Transverse colon (tissue), 4 donors: Measurements from ENCODE around the gene IDH3B. TPM values are rescaled to one million over a fixed set of nuclear protein-coding genes. Genes with fewer than 3 reads are reported as not detected.
A peak's percentile ranks its signal among the peaks of the same experiment; 100 is the strongest.

Source experiments
- DNase-seq: peaks from one replicate; pipeline ENCODE4 v3.0.0-alpha.2; 2019
- H3K27ac ChIP-seq, 4 donors: fragments of 200-600 bp; sonication (generic); 2 replicates each; pipeline ENCODE4 v1.5.1; 2016 to 2018; ENCODE audit warnings: inconsistent platforms in 4 of 4
- H3K27me3 ChIP-seq: fragments of 200-600 bp; sonication (generic); 2 replicates; pipeline ENCODE4 v1.5.1; 2017; ENCODE audit warnings: inconsistent platforms
- H3K36me3 ChIP-seq, 4 donors: fragments of 200-600 bp; sonication (generic); 2 replicates each; pipeline ENCODE4 v1.5.1; 2017 to 2019; ENCODE audit warnings: inconsistent platforms in 4 of 4
- H3K4me1 ChIP-seq, 4 donors: fragments of 200-600 bp; sonication (generic); 2 replicates each; pipeline ENCODE4 v1.5.1; 2017 to 2020; ENCODE audit warnings: inconsistent platforms in 4 of 4
- H3K4me3 ChIP-seq, 4 donors: fragments of 200-600 bp; sonication (generic); 1 replicate in 1 of 4; 2 replicates in 3 of 4; pipeline versions ENCODE4 v1.5.1 to v1.6.1; 2017 to 2019; ENCODE audit warnings: inconsistent platforms in 4 of 4
- H3K9me3 ChIP-seq, 2 donors: fragments of 200-600 bp; sonication (generic); 2 replicates each; pipeline ENCODE4 v1.5.1; 2017 to 2019; ENCODE audit warnings: inconsistent platforms in 2 of 2
- EP300 ChIP-seq: sonication (generic); formaldehyde crosslinking; IDR thresholded peaks from one replicate; pipeline ENCODE4 v1.6.1; 2017; ENCODE audit warnings: antibody characterized with exemption, low read depth
- POLR2A ChIP-seq: fragments of 450-650 bp; IDR thresholded peaks from one replicate; pipeline ENCODE4 v1.6.1; 2016; ENCODE audit warnings: antibody characterized with exemption, mild to moderate bottlenecking, moderate library complexity
- POLR2AphosphoS5 ChIP-seq, 3 donors: sonication (generic); formaldehyde crosslinking; IDR thresholded peaks; one replicate each; pipeline ENCODE4 v1.6.1; 2016; ENCODE audit warnings: antibody characterized with exemption in 3 of 3
- WGBS, 2 donors: methylation state at CpG; one replicate each; pipeline ENCODE4 v1.1.5; 2018; ENCODE audit warnings: low coverage in 1 of 2; 5-methylcytosine and 5-hydroxymethylcytosine counted together
- in situ Hi-C, 4 donors: fragments of 200-750 bp; cut with MboI; loops; one replicate each; pipeline versions ENCODE4 v1.15.0 to v1.15.1; 2017; ENCODE audit warnings: low sequenced_read_pairs in 3 of 4, low pct_ligation_motif_present in 1 of 4, low pct_unique_long_range_greater_than_20kb in 1 of 4
- intact Hi-C: fragments of 100-400 bp; cut with DNase I; formaldehyde crosslinking; loops from one replicate; pipeline ENCODE4 v1.15.1; 2023; ENCODE audit warnings: low total_unique reads
- total RNA-seq, 4 donors: library from RNA; depleted of rRNA; stranded (reverse); fragments of >200 nt; gene quantifications; one replicate each; pipeline ENCODE4 v1.1.0, GENCODE V29; 2016
- TF ChIP-seq, protein P1 (sequence below), 5 experiments: fragments of 200-600 bp in 3 of 5; fragments of 450-650 bp in 2 of 5; sonication (generic) in 3 of 5; IDR thresholded peaks; 1 replicate in 2 of 5; 2 replicates in 3 of 5; pipeline ENCODE4 v1.5.1; 2016 to 2017; ENCODE audit warnings: antibody characterized with exemption in 5 of 5, inconsistent platforms in 3 of 5, mild to moderate bottlenecking in 2 of 5, moderate library complexity in 1 of 5

The IDH3B gene
- total RNA-seq, 4 donors from 2014 or later: 71.8 to 152 (median 106) TPM

DNA sequence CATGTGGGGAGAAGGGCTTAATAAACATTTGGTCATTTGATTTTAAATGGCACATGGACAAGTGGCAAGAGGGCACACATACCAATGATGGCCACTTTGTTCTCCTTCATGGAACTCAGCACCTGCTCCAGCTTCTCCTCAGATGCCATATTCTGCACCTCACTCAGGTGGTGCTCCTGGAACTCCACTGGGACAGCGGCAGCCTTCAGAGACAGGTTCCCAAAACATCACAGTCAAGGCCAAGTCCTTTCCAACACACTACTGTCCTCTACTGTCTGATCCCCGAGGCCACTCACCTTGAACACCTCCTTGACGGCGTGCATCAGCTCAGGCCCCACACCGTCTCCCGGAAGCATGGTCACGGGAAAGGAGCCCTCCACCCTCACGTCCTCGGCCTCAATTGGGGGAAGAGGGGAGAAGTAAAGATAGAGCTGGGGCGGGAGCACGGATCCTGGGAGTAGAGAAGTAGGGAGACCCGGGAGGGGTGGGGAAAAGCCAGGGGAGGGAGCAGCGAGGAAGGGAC lies 591 bp downstream of the IDH3B start:
- H3K27ac ChIP-seq: peak overlapping the region; percentile 75 to 89 (median 87)
- in situ Hi-C loops: no loop called here
- WGBS, 2 donors: 4% methylated on average over 13 of the region's 13 CpGs; no CpG with 5 or more reads in 1 of the 2 donors
- H3K4me1 ChIP-seq: peaks cover 6 to 17% (median 11%) of the 10 kb centered on the region in 4 donors
- DNase-seq: no peak
- TF ChIP-seq, protein P1, sequence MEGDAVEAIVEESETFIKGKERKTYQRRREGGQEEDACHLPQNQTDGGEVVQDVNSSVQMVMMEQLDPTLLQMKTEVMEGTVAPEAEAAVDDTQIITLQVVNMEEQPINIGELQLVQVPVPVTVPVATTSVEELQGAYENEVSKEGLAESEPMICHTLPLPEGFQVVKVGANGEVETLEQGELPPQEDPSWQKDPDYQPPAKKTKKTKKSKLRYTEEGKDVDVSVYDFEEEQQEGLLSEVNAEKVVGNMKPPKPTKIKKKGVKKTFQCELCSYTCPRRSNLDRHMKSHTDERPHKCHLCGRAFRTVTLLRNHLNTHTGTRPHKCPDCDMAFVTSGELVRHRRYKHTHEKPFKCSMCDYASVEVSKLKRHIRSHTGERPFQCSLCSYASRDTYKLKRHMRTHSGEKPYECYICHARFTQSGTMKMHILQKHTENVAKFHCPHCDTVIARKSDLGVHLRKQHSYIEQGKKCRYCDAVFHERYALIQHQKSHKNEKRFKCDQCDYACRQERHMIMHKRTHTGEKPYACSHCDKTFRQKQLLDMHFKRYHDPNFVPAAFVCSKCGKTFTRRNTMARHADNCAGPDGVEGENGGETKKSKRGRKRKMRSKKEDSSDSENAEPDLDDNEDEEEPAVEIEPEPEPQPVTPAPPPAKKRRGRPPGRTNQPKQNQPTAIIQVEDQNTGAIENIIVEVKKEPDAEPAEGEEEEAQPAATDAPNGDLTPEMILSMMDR (IDR thresholded peaks at IDR 0.05): no peak
- TF ChIP-seq POLR2A (no peak), EP300 (no peak), POLR2AphosphoS5 (IDR thresholded peaks at IDR 0.05) (no peak)
- peaks cover 0 to 22% (median 10%) of the 10 kb centered on the region in 4 donors for H3K36me3 ChIP-seq
- no peaks in the 10 kb centered on the region for H3K9me3 ChIP-seq
- intact Hi-C loops: no loop called here
- peak overlapping the region; percentile 72 to 95 (median 86) for H3K4me3 ChIP-seq
- no peaks in the 10 kb centered on the region for H3K27me3 ChIP-seq

DNA sequence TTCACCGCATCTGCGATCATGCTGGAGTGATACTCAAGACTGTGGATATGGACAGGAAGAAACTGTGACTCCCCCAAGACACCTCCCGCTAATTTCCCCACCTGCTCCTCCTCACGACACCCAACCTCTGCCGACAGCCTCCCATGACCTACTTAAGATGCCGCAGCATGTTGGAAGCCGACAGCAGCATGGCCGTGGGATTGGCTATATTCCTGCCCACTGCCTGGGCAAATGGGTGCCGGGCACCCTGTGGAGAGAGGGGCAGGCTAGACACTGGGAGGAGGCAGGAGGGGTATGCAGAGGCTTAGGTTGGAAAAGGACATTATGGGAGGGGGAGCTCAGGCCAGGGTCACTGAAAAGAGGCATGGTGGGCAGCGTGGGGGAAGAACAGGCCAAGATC lies 4.5 kb downstream of the IDH3B start:
- no peak for DNase-seq
- intact Hi-C loops: no loop called here
- Histone ChIP-seq H3K4me3 (no peak overlapping the region), H3K27ac (no peak overlapping the region), H3K9me3 (no peaks in the 10 kb centered on the region), H3K36me3 (peaks cover 0 to 48% (median 23%) of the 10 kb centered on the region in 4 donors), H3K4me1 (peaks cover 4 to 14% (median 9%) of the 10 kb centered on the region in 4 donors), H3K27me3 (no peaks in the 10 kb centered on the region)
- TF ChIP-seq, protein P1 (IDR thresholded peaks at IDR 0.05): no peak
- TF ChIP-seq EP300 (no peak), POLR2A (no peak), POLR2AphosphoS5 (IDR thresholded peaks at IDR 0.05) (no peak)
- WGBS, 2 donors: 93 to 100% methylated on average over 2 to 10 of the region's 10 CpGs
- in situ Hi-C loops: loop anchor here in 2 of 4 donors (10.0 kb wide), 2 partner anchors 135 to 145 kb away; no protein-coding TSS in a partner anchor

DNA sequence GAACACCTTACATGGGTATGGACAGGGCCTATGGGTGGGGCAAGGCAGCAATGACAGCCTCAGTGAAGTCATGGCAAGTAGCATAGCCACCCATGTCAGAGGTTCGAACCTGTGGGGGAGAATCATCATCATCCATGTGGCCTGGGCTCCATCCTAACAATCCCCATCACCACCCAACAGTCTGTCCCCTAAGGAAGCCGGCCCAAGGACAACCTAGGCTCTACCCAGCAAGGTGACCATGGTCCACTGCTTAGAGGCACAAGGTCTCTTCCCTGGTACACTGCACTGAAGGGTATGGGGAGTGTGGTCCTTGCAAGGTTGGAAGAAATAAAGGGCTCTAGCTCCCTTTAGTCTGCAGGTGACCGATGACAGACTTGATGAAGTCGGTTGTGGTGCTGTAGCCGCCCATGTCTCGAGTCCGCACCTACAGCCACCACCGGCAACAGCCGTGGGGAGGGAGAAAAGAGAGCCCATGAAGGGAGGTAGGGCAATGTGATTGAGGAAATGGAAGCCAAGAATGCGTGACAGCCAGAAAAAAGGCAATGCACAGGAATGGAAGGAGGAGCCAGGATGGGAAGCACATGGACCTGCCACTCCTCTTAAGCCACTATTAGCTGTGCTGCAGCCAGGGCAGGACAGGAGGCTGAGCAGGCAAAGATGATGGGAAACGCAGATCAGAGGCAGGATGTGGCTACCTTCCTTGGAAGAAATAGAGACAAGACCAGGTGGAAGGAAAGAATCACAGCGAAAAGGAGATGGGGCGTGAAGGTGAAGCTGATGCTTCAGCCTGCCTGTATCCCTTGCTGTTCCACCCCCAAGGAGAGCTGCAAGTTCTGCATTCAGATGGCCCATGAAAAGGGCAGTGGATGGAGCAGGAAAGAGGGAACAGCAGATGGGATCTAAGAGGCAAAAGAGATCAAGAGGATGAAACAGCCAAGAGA lies 5.3 kb downstream of the IDH3B start:
- intact Hi-C loops (no loop called here), in situ Hi-C loops (loop anchor here in 2 of 4 donors (10.0 kb wide), 2 partner anchors 134 to 144 kb away; no protein-coding TSS in a partner anchor)
- H3K9me3 ChIP-seq: no peaks in the 10 kb centered on the region
- H3K27ac ChIP-seq: no peak overlapping the region
- H3K4me3 ChIP-seq: no peak overlapping the region
- no peak for DNase-seq
- 71 to 73% methylated on average over 9 to 13 of the region's 13 CpGs for WGBS, 2 donors
- TF ChIP-seq EP300 (no peak), POLR2A (peak; percentile 7), POLR2AphosphoS5 (IDR thresholded peaks at IDR 0.05) (peak in 1 of 3 donors; percentile 14)
- TF ChIP-seq, protein P1 (IDR thresholded peaks at IDR 0.05): no peak
- no peaks in the 10 kb centered on the region for H3K27me3 ChIP-seq
- H3K4me1 ChIP-seq: peaks cover 9 to 21% (median 13%) of the 10 kb centered on the region in 4 donors
- H3K36me3 ChIP-seq: peaks cover 0 to 48% (median 23%) of the 10 kb centered on the region in 4 donors

DNA sequence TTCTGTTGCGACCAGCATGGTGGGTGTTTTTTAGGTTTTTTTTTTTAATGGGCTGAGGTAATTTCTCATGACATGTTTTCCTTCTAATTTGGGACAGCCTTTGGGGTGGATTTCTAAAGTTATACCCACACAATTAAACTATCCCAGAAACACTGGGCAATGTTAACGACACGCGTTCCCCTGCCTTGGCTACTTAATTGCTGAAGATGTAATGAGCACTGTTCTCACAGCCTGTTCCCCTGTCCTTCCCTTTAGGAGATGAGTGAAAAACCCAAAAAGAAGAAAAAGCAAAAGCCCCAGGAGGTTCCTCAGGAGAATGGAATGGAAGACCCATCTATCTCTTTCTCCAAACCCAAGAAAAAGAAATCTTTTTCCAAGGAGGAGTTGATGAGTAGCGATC lies 6.3 kb downstream of the IDH3B start:
- Histone ChIP-seq H3K4me1 (peaks cover 9 to 18% (median 13%) of the 10 kb centered on the region in 4 donors), H3K9me3 (no peaks in the 10 kb centered on the region), H3K27ac (no peak overlapping the region), H3K27me3 (no peaks in the 10 kb centered on the region), H3K36me3 (peaks cover 0 to 48% (median 22%) of the 10 kb centered on the region in 4 donors), H3K4me3 (no peak overlapping the region)
- intact Hi-C loops (no loop called here), in situ Hi-C loops (loop anchor here in 2 of 4 donors (10.0 kb wide), 2 partner anchors 133 to 143 kb away; no protein-coding TSS in a partner anchor)
- TF ChIP-seq EP300 (no peak), POLR2AphosphoS5 (IDR thresholded peaks at IDR 0.05) (no peak), POLR2A (no peak)
- TF ChIP-seq, protein P1 (IDR thresholded peaks at IDR 0.05): no peak
- WGBS, 2 donors: 93 to 97% methylated on average over 4 to 5 of the region's 5 CpGs
- no peak for DNase-seq
